HG03280 (cell line): ENCODE results near the gene TMEM30B.

Source experiments
- ATAC-seq: cut with Tn5 transposase; IDR thresholded peaks from one replicate; pipeline ENCODE4 v1.9.1; 2021; ENCODE audit warnings: mild to moderate bottlenecking, moderate library complexity; ENCODE audit not compliant: unreplicated experiment

The TMEM30B gene

DNA sequence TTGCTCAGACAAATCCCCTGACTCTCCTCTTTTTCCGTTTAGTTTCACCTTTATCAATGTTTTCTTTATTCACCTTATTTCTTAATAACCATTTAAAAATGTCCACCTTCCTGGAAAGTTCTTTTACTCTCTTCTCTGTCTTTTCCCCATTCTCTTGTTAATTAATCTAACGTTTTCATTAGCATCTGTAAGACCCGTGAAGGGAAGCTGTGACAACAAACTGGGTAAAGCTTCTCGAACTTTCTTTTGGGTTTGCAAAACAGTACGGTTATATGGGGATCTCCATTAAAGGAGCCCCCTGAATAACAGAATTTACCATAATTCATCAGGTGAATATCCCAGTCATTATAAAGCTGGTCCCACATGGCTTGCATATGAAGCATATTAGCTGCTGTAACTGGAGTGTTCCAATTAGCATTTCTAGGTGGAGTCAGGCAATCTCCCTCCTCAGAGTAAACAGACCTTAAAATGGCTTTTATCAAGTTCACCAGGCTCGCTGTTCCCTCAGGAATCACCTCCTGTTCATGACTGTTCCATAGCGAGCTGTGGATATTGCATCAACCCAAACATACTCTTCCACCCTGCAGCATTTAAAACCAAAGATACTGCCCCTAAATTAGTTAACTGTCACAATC lies 42.4 kb downstream of the TMEM30B start:
- no peak for ATAC-seq

DNA sequence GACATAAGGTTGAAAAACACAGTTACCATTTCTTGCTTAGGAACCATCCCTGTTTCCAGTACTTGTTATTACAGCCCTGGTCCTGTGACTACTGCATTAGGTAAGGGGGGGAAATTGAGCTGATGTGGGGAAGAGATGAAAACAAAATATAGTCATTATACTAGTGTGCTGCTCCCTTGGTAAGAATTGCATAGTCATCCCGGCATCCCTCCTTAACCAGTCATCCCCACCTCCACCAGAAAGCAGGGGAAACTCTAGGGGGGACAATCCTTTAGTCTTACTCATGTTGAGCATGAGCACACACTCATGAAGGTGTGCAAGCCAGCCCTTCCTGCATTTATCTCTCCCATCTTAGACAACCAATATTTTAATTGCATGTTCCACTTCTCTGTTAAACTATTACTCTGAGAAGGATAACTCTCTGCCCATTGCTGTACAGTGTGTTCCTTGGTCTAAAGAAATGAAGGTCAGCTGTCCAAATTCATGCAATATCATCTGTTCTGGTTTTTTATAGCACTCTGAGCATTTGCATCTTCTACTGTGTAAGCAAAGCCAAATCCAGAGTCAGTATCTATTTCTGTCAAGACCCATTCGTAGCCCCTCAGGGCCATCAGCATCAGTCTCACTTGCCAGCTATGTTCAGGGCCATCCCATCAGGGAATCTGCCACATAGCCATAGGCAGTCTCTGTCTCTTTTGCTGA lies 46.8 kb downstream of the TMEM30B start:
- no peak for ATAC-seq

DNA sequence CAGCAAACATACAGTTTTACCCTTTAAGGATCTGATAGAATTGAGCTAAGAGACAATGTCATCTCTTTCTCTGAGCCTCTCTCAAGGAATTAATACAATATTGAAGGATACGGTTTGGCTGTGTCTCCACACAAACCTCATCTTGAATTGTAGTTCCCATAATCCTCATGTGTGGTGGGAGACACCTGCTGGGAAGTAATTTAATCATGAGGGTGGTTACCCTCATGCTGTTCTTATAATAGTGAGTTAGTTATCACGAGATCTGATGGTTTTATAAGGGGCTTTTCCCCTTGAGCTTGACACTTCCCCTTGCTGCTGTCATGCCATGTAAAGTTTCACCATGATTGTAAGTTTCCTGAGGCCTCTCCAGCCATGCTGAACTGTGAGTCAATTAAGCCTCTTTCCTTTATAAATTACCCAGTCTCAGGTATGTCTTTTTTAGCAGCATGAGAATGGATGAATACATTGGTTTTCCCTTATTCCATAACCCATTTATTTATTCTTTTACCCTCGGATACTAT lies 47.6 kb downstream of the TMEM30B start:
- no peak for ATAC-seq

DNA sequence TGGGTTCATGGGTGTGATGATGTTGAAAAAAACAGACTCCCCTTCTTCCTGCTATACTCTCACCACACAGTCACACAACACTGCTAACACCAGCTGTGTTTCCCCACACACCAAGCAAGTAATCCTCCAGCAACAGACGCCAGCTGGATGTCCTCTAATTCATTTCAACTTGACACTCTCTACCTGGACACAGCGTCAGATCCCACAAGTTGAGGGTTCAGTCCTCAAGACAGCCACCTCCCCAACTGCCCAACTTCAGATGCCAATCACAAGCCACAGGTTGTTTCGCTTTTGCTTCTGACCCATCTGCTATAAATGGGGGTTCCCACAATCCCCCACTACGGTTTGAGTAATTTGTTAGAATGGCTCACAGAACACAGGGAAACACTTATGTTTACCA lies 49.3 kb downstream of the TMEM30B start:
- no peak for ATAC-seq

DNA sequence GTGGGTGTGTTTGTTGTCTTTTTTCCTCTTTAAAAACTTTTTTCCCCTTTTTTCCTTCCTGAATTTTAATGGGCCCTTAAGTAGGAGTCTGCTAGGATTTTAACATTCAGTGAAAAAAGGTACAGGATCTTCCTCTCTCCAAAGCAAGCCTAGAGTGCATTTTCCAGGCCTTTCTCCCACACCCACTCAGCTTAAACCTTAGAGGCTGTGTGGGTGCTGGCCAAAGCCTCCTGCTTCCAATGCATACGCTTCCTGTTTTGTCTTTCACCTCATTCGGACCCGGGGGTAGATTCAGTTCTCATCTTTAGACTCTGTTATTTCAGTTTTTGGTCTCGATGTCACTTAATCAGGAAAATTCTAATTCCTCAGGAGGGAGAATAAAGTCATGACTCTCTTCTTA lies 51.2 kb downstream of the TMEM30B start:
- ATAC-seq, result no peak

DNA sequence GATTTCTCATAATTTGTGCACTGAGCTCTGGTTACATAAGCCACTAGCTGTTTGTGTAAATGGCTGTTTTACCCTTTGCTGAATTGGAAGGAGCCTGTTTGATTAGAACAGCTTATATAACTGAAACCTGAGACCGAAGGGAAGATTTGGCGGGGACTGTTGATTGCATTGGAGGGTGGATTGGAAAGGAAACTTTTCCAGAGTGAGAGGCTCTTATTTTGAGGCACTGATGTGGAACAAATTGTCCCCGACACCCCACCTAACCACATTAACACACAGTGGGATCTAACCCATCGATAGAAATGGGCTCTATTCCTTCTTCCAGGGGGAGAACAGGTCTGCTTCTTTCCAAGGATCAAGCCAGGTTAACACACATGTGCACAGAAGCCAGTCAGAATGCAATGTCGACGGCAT lies 51.7 kb downstream of the TMEM30B start:
- no peak for ATAC-seq

DNA sequence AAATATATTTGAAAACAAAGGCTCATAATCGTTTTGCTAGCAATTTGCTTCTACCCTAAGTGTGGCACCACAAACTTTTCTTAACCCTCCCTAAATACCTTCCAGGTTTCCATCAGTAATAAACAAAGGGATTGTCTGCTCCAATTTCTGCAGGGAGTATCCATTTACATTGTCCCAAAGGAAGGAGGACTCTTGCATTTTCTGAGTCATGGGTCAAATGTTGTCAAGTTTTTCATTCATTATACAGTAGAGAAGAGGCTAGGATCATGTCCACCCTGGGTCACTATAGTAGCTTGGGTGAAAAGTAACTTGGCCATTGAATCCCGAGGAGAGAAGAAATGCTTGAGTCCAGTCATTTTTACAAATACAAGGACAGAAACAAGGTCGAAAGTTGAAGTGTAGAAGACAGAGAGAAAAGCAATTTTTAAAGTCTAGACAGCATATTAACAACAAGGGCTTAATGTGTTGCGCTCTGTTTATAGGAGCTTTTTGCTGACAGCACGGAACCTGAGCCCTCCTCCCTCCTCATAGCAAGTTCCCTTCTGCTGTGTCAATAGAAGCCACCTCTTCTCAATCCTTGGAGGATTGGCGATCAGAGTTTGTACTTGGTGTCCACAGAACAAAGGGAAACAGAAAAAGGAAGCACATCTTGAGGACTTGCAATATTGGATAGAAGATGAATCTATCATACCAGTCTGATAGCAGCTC lies 53.1 kb downstream of the TMEM30B start:
- ATAC-seq, result no peak
